ENCODE measurements around the gene APC2.

APC2 gene

DNA sequence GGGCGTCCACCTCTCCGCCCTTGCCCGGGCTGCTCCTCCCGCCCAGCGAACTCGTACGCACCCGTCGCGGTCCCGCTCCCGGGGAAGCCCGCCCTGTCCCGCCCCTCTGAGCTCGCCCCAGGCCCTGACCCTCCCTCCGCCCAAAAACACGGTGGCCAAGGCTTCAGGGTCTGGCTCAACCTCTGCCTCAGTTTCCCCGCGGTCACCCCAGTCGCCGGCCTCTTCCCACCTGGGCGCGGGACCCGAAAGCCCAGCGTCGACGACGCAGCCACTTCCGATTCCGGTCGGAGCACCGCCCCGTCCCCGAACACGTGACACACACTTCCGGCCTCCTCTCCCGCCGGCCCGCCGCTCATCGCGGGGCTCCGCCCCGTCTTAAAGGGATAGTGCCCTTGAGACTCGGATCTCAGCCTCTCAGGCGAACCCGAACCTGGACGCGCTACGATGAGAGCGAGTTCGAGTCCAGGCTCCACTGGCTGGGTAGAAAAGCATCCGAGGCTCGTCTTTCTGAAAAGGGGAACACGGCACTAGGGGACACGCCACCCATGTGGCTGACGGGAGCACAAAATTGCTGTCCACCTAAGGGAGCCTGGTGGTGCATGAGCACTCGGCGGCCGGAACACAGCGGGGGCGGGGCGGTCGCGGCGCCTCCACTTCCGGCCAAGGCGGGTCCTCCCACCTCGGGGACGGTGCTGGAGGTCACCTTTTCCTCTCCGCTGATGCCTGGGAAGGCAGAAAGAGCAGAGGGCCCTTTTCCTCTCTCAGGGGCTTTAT is 29.2 kb downstream of the APC2 start, which contains the start of gene C19orf25:
C19orf25 (minus strand) TSS at position 282 of the 774 bp plus-strand sequence. CDS start 312 bp downstream, outside the sequence.
- peak; percentile 88 for DNase-seq (ENCODE audit: low read depth)

DNA sequence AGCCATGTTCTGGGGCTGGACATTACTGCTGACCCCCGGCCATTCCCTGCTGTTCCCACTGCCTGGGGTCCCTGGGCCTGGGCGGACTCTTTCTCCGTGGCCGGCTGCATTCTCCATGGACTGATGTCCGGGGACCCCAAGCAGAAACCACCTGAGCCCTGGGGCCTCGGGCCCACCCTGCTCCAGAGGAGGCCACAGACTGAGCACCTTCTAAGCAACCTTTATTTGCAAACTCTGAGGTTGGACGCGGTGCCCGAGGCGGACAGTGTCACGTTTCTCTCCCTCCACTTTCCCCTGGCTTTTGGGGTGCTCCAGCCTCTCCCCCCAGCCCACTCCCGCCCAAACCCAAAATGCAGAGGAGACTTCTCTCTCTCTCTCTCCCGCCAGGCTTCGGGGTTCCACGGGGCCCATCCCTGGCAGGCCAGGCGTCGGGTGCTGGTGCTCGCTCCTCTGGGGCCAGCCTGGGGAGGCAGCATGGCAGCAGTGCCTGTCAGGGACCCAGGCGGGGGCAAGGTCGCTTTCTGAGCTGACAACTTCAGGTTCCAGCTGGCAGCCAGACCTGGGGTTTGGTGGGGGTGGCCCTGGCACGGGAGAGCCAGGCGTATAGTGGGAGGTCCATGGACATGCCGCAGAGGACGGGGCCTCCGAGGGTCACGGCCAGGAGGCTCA is 31.4 kb downstream of the APC2 start:
- DNase-seq (ENCODE audit: low read depth), result no peak

DNA sequence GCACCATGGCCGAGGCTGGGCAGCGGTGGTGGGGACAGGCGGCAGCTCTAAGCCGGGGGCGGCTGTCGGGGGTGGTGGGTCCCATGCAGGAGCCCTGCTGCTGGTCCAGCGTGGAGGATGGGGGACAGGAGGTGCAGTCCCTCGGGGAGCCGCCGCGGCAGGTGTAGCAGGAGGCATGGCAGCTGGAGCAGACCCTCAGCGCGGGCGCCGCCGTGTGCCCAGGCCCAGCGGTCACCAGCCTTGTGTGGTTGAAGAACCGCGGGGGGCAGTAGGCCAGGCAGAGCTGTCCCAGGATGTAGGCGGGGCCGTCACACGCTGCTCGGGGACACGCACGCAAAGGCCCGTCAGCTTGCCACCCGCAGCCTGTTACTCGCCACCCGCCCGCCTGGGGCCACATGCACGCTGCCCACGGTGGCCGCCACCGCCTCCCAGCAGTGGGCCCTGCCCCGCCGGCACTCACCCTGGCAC is 32.0 kb downstream of the APC2 start:
- DNase-seq (ENCODE audit: low read depth), result no peak

DNA sequence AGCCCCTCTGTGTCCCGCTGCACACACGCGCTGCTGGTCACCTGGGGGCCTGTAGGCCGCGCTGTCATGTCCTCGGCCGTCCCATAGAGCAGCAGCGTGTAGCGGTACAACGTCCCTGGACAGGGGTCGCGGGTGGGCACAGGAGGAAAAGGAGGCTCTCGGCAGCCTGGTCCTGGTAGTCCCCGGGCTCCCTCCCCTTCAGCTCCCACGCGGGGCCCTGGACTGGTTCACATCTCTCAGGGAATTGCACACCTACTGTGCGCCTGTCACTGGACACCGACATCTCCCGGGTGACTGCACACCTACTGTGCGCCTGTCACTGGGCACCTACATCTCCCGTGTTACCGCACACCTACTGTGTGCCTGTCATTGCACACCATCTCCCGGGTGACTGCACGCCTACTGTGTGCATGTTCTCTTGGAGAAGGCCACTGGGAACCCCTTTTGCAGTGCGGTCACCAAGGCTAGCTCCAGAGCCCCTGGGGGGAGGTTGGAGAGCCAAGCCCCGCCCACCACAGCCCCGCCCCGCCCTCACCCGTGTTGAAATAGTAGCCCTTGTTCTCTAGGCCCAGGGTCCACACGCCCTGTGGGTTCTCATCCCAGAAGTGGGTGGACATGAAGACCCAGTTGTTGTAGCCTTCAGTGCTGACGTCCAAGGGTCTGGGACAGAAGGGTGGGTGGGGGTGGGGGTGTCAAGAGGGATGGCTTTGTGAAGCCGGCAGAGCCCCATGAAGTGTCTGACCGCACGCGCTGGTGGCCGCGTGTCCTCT is 32.6 kb downstream of the APC2 start:
- DNase-seq (ENCODE audit: low read depth), result no peak

DNA sequence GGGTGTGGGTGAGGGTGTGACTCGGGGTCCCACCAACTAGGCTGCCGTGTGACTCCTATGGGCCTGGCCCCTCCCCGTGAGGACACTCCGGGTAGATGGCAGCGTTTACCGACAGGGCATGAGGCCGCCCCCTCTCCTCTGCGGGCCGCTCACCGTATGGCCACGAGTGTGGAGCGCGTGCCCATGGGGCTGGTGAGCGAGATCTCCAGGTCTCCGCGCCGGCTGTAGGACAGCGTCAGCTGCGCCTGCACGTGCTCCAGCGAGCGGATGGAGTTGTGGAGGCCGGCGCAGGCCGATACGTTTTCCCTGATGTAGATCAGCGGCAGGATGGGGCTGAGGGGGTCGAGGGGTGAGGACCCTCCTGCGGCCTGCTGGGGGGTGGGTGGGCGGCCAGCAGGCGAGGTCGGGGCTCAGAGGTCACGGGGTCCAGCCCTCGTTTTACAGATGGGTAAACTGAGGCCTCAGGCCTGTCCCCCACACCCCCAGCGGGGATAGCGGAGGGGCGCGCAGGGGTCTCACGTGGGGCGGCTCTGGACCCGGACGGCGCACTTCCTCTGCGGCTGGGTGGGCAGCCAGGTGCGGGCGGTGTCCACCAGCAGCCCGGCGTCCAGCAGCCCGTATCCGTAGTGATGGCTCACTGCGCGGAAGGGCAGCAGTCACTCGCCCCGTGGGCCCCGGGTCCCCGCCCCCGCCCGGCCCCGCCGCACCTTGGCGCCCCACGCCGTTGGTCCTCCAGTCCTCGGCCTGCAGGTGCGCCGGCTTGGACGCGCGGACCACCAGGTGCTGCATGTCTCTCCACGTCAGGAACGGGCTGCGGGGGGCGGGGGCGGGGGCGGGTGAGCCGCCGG is 33.4 kb downstream of the APC2 start:
- DNase-seq (ENCODE audit: low read depth), result no peak

DNA sequence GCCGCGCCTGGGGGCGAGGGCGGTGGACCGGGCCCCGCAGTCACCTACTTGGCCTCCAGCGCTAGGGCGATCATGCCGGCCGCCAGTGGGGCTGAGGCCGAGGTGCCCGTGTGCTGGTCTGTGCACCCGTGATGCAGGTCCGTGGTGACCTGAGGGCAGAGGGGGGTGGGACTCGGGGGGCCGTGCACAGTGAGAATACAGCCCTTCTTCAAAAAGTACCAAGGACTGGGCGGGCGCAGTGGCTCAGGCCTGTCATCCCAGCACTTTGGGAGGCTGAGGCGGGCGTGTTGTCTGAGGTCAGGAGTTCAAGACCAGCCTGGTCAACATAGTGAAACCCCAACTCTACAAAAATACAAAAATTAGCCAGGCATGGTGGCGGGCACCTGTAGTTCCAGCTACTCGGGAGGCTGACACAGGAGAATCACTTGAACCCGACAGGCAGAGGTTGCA is 34.1 kb downstream of the APC2 start:
- no peak for DNase-seq (ENCODE audit: low read depth)

DNA sequence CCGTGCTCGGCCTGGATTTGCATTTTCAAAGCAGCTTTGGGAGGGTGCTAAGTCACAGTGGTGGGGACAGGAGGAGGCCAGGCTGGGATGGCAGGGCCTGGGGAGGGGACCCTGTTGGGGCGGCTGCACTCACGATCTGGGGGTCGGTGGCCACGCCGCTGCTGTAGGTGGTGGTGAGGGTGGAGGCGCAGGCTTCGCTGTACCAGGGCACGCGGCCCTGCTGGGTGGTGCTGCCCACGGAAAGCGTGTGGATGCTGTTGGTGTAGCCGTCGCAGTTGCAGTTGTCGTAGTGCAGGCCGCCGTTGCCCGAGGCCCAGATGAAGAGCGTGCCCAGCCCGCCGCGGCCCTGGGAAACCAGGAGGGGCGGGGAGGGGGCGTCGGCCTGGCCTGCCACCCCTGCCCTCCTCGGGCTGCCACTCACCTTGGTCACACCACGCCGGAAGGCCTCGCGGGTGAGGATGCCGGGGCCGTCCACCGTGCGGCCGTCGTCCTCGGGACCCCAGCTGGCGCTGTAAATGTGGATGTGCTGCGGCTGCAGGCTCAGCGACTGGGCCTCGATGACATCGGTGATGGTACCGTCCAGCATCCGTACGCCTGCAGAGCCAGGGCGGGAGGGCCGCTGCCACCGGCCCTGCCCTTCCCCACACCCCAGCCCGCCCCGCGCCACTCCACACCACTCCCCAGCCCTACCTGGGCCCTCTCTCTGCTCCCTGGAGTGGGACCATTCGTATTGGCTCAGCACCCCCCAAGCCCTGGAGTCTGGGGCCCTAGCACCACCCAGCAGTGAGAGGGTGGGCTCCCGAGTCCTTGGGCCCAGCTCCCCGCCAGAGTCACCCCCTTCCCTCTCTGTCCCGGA is 37.0 kb downstream of the APC2 start:
- no peak for DNase-seq (ENCODE audit: low read depth)

DNA sequence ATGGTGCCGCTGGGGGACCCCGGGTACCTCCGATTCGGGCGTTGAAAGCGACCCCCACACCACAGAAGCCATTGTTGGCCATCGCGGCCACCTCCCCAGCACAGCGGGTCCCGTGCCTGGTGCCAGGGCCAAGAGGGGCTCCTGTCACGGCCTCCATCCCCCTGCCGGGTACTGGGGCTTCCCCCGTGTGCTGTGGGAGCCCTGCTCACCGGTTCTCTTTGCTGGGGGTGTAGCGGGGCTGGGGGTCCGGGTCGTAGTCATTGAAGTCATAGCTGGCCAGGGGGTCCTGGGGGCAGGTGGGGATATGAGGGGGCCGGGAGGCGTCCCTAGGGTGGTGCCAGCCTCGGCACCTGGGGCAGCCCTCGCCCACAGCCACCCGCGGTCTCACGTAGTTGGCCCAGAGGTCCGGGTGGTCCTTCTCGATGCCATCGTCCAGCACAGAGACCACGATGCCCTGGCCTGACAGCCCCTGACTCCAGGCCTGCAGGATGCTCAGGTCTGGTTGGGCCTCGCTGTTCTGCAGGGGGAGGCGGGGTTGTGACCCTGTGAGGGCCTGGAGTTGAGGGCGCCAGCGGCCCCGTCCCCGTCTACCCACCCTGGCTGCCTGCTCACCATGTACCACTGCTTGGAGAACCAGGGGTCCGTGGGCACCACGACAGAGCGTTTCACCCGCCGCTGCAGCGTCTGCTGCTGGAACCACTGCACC is 37.8 kb downstream of the APC2 start:
- no peak for DNase-seq (ENCODE audit: low read depth)

DNA sequence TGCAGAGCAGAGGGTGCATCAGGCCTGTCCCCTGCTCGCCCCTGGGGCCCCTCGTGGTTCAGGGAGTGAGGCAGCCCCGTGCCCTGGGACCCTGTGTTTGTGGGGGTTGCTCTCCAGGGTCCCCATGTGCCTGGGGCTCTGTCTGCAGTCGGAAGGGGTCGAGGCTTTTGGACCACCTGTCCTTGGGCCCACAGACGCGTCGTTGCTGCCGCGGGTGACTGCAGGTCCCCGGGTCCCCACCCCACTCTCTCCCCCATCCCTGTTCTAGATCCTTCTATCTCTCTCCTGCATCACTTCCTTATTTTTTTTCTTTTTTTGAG is 38.3 kb downstream of the APC2 start:
- DNase-seq (ENCODE audit: low read depth), result no peak

DNA sequence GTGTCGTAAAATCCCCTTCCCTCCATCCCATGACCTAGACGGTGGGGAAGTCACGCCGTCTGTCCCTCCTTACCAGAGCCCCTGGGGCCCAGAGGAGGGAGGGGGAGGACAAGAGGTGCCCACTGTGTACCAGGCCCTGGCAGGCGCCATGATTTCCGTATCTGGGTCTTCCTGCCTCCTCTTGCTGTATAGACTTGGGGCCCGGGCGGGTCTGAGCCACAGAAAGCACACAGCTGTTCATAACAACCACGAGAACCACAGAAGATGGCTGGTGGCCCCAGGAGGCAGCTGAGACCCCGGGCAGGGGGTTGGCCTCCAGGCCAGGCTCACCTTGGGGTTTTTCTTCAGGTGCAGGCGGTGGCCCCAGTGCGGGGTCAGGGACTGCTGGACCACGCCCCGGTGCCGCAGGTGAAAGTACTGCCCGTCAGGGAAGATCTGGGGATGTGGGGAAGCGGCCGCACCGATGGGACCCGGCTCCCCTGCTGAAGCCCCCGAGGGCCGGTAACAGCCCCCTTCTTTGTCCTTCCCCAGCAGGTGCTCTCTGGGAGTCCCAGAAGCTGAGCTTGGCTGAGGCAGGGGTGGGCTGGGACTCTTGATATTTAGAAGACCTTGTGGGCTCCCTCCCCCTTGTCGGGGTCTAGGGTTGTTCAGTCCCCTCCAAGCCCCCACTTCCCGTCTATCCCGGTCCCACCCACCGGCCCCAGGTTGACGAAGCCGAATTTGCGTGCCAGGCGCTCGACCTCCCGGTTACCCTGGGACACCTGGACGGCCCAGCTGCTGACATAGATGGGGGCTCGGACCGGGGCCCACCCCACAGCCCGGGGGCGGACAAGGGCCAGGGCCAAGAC is 39.8 kb downstream of the APC2 start:
- no peak for DNase-seq (ENCODE audit: low read depth)

DNA sequence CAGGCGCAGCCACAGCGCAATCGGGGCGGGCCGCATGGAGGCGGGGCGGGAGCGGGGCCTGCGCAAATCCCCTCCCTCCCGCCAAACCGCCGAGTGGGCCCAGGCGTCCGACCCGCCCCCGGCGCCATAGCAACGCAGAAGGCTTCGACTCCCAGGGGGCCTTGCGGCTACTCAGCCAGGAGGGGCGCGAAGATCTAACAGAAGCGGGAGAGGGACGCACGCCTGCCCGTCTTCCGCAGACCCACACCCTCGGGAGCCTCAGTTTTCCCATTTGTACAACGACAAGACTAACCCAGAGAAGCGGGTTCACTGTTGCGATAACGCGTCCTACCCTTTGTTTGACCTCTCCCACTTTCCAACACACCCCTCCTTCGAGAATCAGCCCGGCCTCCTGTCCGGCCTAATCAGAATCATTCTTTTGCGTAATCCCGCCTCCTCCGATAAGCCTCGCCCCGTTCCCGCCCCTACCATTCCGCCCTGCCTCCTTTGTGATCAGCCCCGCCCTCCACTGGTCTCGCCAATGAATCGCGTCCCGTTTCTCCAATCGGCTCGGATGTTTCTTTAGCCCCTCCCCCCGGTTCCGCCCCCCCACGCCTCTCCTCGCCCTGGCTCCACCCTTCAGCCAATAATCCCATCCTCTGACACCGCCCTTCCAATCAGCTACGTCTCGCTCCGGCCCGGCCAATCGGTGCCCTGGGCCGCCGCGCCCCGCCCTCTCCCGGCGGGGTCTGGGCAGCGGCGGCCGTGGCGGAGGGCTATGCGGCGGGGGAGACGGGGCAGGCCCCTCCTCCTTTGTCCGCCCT is 40.6 kb downstream of the APC2 start, which contains the start of gene PCSK4:
PCSK4 (minus strand) TSS at position 40 of the 803 bp plus-strand sequence; CDS start at position 36, 4 bp downstream.
- peak; percentile 95 for DNase-seq (ENCODE audit: low read depth)

DNA sequence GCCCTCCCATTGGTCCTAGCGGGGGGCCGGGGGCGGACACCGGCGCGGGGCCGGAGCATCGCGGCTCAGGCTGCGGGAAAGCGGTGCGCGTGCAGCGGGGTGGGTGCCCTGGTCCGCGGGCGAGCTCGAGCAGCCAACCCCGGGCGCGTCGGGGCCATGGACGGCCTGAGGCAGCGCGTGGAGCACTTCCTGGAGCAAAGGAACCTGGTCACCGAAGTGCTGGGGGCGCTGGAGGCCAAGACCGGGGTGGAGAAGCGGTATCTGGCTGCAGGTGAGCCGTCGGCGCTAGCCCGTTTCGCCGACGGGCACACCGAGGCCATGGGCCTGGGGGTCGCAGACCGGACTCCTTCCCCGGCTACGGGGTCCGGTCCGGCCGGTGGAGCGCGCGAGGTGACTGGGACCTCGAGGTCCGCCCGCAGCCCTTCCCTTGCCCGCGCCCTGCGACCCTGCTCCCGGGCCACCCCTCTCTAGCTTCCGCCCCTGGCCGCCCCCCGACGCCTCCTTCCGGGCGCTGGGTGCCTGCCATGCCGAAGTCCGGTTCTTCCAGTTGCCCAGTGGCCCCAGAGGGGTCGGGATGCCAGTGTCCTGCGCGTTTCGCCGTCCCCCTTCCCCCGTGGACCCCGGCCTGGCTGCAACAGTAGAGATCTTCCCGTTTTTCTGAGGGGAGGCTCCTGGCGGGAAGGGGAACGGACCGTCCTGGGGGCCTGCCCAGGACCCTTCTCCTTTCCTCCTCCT is 41.4 kb downstream of the APC2 start, which contains the start of gene REEP6:
REEP6 (plus strand) TSS at position 68 of the 735 bp plus-strand sequence; CDS start at position 157, 89 bp downstream.
- no peak for DNase-seq (ENCODE audit: low read depth)

DNA sequence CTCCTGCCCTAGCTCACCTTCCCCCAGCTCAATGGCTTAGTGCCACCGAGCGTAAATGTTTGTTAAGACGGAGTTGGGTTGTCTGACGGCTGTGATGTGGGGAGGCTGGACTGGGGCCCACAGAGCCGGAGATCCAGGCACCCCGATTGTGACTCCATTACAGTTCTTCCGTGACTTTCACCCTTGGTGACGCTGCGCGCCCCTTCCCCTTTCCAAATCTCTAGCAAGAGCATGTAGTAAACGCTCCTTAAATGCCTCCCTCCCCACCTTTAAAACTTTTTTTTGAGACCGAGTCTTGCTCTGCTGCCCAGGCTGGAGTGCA is 41.9 kb downstream of the APC2 start:
- no peak for DNase-seq (ENCODE audit: low read depth)

DNA sequence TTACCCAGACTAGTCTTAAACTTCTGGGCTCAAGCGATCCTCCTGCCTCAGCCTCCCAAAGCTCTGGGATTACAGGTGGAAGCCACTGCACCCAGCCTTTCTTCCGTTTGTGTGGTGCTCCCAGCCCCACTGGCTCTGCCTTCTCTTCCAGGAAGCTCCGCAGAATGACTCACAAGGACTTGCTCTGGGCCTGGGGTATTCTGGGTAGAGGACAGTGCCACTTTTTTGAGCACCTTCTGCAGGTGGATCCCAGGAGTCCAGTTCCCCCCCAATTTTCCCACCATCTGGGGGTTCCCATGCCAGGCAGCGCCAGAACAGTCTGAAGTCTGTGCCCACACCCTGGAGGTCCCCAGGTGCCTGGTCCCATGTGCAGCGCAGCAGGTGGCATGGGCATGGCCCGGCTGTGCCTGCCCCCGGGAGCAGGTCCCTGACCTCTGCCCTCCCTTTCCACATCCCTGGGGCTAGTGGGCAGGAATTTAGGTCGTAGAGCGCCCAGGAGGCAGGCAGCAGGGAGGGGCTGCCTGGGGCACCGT is 42.6 kb downstream of the APC2 start:
- DNase-seq (ENCODE audit: low read depth), result no peak

DNA sequence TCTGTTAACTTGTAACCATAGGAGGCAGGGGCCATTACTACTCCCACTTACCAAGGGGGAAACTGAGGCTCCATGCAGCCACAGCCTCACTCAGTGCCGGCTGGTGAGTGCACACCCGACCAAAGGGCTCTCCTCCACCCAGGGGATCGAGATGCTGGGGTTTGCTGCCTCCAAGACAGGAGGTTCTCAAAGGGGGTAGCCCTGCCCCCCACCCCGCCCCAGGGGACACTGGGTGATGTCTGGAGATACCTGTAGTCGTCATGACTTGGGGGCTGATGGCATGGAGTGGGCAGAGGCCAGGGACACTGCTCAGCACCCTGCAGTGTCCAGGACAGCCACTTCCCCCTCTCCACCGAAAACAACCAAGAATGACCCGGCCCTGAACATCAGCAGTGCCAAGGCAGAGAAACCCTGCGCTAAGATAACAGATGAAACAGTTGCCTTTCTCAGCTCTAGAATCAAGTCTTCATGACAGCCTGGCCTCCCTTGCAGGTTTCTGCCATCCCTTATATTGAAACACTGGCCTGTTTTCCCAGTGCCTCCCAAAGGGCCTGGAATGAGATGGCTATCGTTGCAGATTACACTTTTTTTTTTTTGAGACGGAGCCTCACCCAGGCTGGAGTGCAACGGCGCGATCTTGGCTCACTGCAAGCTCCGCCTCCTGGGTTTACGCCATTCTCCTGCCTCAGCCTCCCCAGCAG is 44.3 kb downstream of the APC2 start:
- DNase-seq (ENCODE audit: low read depth), result no peak

DNA sequence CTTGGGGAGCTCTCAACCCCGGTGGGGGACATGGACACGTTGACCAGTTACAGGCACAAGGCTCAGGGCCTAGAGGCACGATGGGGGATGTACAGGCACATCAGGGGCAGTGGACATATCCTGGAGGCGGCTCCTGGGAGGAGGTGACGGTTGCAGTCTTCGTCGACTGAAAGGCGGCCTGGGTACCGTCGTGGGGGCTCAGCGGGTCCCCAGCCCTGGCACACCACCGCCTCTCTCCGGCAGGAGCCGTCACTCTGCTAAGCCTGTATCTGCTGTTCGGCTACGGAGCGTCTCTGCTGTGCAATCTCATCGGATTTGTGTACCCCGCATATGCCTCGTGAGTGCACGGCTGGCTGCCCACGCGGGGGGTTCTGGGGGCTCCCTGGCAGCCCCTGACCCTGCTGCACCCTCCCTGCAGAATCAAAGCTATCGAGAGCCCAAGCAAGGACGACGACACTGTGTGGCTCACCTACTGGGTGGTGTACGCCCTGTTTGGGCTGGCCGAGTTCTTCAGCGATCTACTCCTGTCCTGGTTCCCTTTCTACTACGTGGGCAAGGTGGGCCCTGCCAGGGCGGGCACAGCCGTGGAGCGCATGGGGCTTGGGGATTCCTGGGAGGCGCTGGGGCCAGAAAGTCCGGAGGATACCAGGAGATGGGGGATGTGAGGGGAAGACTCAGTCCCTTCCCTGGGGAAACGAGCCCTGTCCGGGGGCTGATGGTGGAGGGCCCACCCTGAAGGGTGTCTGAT is 45.3 kb downstream of the APC2 start:
- DNase-seq (ENCODE audit: low read depth), result no peak

All from activated gamma-delta T cell treated with anti-CD3 and anti-CD28 coated beads, Interleukin-2, amount 50 U/mL, for 16 hours (primary cell).